Measurements from ENCODE around the gene CHRM4. TPM values are rescaled to one million over a fixed set of nuclear protein-coding genes. Genes with fewer than 3 reads are reported as not detected.

CHRM4 gene
- total RNA-seq, 1 donor from 2014 or later: not detected

DNA sequence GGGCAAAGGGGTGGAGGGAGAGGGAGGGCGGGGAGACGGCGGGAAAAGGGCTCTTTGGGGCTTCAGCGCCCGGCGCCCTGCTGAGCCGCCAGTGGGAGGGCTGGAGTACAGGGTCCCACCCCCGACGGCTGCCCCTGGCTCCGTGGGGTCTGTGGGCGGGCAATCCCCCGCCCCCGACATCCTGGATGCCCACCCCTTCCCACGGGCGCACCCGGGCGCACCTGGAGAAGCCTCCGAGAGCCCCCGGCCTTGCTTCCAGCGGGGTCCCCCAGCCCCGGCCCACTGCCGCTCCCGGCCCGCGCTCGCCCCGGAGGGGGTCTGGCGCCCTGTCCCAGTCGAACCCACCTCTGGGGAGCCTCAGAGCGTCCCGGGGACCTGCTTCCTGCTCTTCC, 394 bp downstream of the CHRM4 start:
- H3K4me3 ChIP-seq (ENCODE audit: low read depth, low read length): peak overlapping the region; percentile 5
- TF ChIP-seq CTCF (conservative IDR thresholded peaks at IDR 0.05; ENCODE audit: low read depth, low read length): no peak
- DNase-seq (ENCODE audit: low read depth): no peak

GRCh38 chr11:46390331-46391171, 1.0 kb downstream of the CHRM4 start:
- DNase-seq (ENCODE audit: low read depth): no peak
- peak overlapping the region; percentile 55 for H3K4me3 ChIP-seq (ENCODE audit: low read depth, low read length)
- no peak for TF ChIP-seq CTCF (conservative IDR thresholded peaks at IDR 0.05; ENCODE audit: low read depth, low read length)

- peak; percentile 65 for TF ChIP-seq CTCF (conservative IDR thresholded peaks at IDR 0.05; ENCODE audit: low read depth, low read length)
- no peak for DNase-seq (ENCODE audit: low read depth)
- H3K4me3 ChIP-seq (ENCODE audit: low read depth, low read length): peak overlapping the region; percentile 55
These were observed 1.9 kb downstream of the CHRM4 start for GRCh38 chr11:46389450-46390330.

DNA sequence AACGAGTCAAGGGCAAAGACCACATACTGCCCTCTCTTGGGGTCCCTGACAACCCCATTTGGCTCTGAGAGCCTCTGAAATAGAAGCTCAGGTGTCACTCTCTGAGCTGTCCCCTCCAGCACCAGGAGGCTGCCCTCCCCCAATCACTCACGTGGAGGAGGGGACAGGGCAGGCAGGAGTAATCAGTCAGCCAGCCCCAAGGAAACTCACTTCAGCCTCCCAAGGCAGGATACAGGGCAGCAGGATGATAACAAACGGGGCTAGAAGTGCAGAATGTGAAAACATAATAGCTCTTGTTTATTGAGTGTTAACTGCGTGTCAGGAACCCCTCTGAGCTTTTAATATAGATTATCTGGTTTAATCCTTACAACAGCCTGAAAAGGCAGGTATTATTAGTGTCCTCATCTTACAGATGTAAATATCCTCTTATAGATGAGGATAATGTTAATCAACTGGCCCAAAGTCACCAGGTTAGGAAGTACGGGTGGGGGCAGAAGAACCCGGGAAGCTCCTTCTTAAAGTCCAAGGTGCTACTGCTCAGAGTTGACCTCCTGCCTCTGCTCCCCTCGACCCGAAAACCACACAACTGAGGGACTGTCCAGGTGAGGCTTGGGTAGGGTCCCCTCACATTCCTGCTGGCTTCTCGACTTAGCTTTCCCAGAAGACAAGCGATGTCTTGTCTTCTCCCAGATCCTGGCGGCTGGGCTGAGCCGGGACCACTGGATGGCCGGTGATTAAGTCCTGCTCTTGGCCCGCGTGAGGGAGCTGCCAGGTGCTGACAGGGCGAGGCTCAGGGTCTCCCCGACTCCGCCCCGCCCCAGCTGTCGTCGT, 2.7 kb downstream of the CHRM4 start:
- TF ChIP-seq CTCF (conservative IDR thresholded peaks at IDR 0.05; ENCODE audit: low read depth, low read length): no peak
- no peak for DNase-seq (ENCODE audit: low read depth)
- no peak overlapping the region for H3K4me3 ChIP-seq (ENCODE audit: low read depth, low read length)

GRCh38 chr11:46387919-46388618, 3.5 kb downstream of the CHRM4 start:
- TF ChIP-seq CTCF (conservative IDR thresholded peaks at IDR 0.05; ENCODE audit: low read depth, low read length): no peak
- no peak overlapping the region for H3K4me3 ChIP-seq (ENCODE audit: low read depth, low read length)
- DNase-seq (ENCODE audit: low read depth): no peak

GRCh38 chr11:46387456-46387855, 4.1 kb downstream of the CHRM4 start:
- no peak for DNase-seq (ENCODE audit: low read depth)
- TF ChIP-seq CTCF (conservative IDR thresholded peaks at IDR 0.05; ENCODE audit: low read depth, low read length): no peak
- H3K4me3 ChIP-seq (ENCODE audit: low read depth, low read length): no peak overlapping the region

Data from epithelial cell of proximal tubule (primary cell).